ENCODE measurements around the gene CACNG4.

Gene CACNG4

GRCh38 chr17:67049025-67049739 lies 84.7 kb downstream of the CACNG4 start:
- DNase-seq: no peak

GRCh38 chr17:67050066-67050465 lies 85.6 kb downstream of the CACNG4 start:
- no peak for DNase-seq

GRCh38 chr17:67050471-67051154 lies 86.1 kb downstream of the CACNG4 start:
- DNase-seq: no peak

DNA sequence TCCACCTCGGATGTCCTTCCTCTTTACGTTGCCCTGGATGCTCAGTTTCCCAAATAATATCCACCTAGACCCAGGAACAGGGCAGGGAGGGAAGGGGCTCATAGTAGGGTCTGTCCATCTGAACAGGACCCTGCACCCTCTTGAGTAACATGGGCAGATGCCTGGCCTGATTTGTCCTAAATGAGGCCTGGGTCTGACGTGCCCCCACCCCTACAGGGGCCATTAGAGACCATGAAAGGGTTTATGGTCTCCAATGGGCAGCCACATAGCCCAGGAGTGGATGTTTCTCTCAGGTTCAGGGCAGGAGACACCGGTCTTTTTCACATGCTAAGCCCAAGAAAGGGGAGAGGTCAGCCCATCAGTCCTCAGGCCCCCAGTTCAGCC lies 86.6 kb downstream of the CACNG4 start:
- no peak for DNase-seq

- DNase-seq: no peak
These were observed 87.3 kb downstream of the CACNG4 start for GRCh38 chr17:67051837-67052236.

DNA sequence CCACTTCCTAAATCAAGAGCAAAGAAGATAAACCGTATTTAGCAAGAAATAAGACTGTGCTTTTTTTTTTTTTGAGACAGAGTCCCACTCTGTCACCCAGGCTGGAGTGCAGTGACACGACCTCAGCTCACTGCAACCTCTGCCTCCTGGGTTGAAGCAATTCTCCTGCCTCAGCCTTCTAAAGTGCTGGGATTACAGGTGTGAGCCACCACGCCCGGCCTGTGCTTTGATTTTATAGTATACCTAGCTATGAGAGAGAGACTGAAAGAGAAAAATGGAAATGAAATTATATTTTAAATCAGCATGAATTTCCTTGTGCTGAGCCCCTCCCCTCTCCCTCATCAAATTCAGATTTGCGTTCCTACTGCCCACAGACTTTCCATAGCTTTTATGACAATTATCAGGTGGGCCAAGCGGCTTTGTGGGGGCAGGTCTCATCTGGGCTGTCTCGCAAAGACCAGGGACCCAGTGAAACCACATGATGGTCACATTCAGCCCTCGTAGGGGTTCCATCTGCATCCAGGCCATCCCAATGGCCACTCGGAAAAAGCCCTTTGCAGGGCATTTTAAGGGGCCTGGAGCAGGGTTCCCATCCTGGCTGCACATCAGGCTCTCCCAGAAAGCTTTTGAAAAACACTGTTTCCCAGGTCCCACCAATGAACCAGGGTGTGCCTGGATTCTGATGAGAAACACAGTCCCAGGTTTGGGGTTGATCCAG lies 88.4 kb downstream of the CACNG4 start:
- DNase-seq: no peak

GRCh38 chr17:67053438-67054000 lies 89.0 kb downstream of the CACNG4 start:
- DNase-seq: no peak

DNA sequence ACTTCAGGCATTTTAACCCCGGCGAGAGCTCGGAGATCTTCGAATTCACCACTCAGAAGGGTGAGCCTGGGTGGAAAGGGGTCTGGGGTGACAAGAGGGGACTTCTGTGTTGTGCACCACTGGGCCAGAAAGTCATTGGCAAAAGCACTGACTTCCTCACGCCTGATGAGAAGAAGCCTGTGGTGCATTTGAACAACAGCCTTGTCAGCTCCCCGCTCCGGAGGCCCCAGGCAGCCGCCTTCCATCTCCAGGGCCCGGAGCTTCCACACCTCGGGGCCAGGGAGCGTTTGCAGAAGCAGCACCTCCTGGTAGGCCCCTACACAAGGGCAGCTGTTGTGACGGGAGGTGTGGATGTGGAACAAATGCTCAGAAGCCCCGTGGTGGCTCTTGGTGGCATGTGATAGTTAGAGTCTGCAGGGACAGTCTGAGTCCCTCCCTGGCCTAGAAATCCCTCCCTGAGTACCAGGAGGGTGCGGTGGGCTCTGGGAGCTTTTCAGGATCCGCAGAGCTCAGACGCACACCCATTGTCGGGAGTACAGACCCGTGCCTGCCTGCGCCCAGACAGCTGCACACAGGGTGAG lies 89.6 kb downstream of the CACNG4 start:
- no peak for DNase-seq

DNA sequence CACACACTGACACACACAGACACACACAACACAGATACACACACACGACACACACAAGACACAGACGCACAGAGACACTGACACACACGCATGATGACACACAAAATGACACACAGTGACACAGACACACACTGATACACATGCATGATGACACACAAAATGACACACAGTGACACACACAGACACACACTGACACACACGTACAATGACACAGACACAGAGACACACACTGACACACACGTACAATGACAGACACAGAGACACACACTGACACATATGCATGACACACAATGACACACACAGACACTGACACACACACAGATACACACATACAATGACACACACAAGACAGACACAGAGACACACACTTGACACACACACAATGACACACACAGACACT lies 90.1 kb downstream of the CACNG4 start:
- no peak for DNase-seq

GRCh38 chr17:67055041-67055443 lies 90.5 kb downstream of the CACNG4 start:
- no peak for DNase-seq

GRCh38 chr17:67055811-67056745 lies 91.6 kb downstream of the CACNG4 start:
- no peak for DNase-seq

DNA sequence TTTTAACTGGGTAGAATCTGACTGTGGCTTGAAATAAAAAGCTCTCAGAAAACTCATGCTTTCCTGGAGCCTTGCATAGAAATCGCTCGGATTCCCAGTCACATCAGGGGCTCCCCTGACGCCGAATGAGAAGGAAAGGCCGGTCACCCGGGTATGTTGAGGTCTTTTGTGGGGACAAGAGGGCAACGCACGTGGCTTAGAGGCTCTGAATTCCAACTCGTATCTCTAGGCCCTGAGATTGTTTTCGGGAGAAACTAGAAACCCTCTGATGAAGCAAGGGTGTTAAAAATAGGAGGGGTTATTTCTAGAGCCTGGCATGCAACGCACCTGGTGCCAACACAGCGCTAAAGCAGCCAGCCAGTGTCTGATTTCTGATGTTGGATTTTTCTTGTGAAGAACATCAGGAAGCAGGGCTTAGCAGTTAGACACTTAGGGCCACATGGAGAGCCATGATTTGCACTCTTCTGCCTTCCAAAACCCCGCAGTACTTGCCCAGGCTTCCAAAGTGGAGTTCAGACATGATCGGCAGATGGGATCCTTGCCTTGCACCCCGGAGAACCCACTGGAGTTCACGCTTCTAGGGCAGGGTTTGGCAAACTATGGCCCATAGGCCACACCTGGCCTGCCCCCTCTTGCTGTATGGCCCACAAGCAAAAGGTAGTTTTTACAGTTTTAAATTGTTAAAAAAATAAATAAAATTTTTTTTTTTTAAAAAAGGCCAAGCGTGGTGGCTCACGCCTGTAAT lies 92.4 kb downstream of the CACNG4 start:
- no peak for DNase-seq

DNA sequence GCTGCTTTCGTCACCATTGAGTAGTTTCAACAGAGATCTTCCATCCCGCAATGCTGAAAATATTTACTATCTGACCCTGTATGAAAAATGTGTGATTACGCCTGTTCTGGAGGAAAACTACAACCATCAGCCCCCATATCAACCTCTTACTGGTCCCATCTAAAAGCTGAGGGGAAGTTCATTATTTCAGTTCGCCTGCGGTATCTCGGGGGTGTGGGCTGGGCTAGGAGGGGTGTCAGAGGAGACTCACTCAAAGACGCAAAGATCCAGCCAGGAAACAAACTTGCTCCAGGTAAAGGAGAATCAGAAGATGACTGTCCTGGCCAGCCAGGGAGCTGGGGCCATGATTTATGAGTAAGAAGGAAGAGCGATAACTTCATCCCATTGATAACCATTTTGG lies 93.5 kb downstream of the CACNG4 start:
- no peak for DNase-seq

DNA sequence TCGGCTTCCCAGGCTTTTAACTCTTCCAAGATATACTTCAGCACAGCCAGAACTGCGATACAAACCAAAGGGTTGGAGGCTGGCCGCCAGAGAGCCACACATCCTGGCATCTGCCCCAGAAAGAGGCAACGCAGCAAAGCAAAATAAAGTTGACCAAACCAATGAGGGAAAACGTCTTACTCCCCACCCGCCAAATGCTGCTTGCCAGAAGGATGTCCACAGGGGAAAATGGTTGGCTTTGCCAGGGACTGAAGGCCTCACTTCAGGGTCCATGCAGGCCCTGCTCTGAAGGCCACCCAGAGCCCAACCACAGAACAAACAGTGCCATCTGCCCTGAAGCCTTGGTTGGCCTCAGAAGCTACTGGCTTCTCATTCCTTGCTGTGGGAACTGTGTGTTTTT lies 94.9 kb downstream of the CACNG4 start:
- DNase-seq: no peak

- no peak for DNase-seq
These were observed 98.6 kb downstream of the CACNG4 start for GRCh38 chr17:67063141-67063540.

- no peak for DNase-seq
These were observed 102.2 kb downstream of the CACNG4 start for GRCh38 chr17:67066717-67067116.

- no peak for DNase-seq
These were observed 103.3 kb downstream of the CACNG4 start for GRCh38 chr17:67067571-67068482.

DNA sequence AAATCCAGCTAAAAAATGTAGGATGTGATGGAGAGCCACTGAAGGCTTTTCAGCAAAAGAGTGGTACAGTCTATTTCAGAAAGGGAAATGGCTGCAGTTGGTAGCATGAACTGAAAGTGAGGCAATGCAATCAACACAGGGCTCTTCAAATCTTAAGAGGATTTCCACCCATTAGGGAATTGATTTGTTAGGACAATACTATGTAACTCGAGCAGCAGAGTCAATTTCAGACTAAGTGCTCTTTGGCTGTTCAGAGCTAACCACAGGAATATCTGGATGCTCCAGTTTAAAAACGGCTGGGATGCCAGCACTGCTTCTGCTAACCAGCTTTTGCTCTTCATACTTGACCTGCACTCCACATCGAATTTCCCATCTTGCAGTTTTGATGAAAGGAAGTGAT lies 104.5 kb downstream of the CACNG4 start:
- DNase-seq: no peak

DNA sequence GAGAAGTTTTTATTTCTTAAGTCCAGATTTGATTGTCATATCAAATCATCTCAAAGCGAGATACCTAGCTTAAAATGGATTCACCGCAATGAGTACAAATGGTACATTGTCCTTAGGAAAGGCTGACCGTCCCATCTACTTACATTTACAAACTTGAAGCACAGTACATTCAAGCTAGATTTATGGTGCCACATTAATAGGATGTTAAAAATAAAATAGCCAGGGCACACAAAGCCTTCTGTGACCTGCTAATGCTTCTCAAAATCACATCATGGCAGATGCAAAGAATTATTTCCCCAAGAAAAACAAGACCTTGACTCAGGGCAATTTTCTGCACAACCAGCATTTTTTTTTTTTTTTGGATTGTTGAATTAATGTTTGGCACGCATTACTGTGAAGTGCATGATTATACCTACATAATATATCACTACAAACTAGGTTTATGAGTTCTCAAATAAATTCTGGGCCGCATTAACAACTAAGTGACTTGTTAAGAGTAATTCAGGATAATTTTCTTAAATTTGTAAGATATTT lies 105.2 kb downstream of the CACNG4 start:
- DNase-seq: no peak

DNA sequence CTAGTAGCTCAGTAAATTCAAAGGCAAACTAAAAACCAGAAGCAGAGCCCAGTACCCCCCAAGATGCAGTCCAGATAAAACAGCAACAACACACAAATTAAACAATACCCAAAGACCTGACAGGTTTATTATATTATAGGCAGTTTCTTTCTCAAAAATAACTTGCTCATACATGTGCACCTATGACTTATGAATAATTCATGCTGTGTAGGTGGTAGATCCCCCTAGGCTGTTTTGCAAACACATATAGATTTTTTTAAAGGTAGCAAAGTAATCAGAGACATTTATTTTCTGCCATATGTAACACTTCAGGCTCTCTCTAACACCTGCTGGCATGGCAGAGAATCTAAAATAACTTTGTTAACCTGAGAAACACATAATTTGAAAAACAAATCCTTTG lies 107.1 kb downstream of the CACNG4 start:
- no peak for DNase-seq

All from fibroblast of skin of right biceps (primary cell).